Stomach smooth muscle (tissue), 2 donors: ENCODE results near the gene TMEM62.
"Not testable (repeated sequence)": the region's sequence is repeated elsewhere in the genome, so short reads cannot be mapped to it uniquely, and the experiment has no call there.

ENCODE experiments used
- H3K27ac ChIP-seq: one replicate; pipeline ENCODE4 v1.7.0; 2013; ENCODE audit warnings: mild to moderate bottlenecking, low read length, inconsistent platforms
- H3K27me3 ChIP-seq, 2 donors: one replicate each; pipeline ENCODE4 v1.7.0; 2013; ENCODE audit warnings: low read length in 2 of 2; ENCODE audit not compliant: insufficient read depth in 2 of 2, control insufficient read depth in 1 of 2
- H3K36me3 ChIP-seq, 2 donors: one replicate each; pipeline ENCODE4 v1.7.0; 2013; ENCODE audit warnings: low read length in 2 of 2; ENCODE audit not compliant: control insufficient read depth in 2 of 2, insufficient read depth in 2 of 2
- H3K4me1 ChIP-seq: one replicate; pipeline ENCODE4 v1.7.0; 2013; ENCODE audit warnings: low read length; ENCODE audit not compliant: control insufficient read depth, insufficient read depth
- H3K4me3 ChIP-seq, 2 donors: one replicate each; pipeline ENCODE4 v1.7.0; 2013; ENCODE audit warnings: low read length in 2 of 2
- H3K9ac ChIP-seq, 2 donors: one replicate each; pipeline ENCODE4 v1.7.0; 2013; ENCODE audit warnings: low read length in 2 of 2, mild to moderate bottlenecking in 1 of 2
- H3K9me3 ChIP-seq, 2 donors: one replicate each; pipeline ENCODE4 v1.7.0; 2013; ENCODE audit warnings: low read length in 2 of 2; ENCODE audit not compliant: control insufficient read depth in 2 of 2
- donor health status: healthy.
- donor health status: Pancreatic carcinoma.

The TMEM62 gene

GRCh38 chr15:43144512-43144911, 11.1 kb downstream of the TMEM62 start:
- Histone ChIP-seq H3K9me3 (peaks cover 0 to 5% of the 10 kb centered on the region in 2 donors), H3K36me3 (peaks cover 16 to 25% of the 10 kb centered on the region in 2 donors), H3K27me3 (no peaks in the 10 kb centered on the region), H3K27ac (no peak overlapping the region), H3K4me1 (no peaks in the 10 kb centered on the region), H3K4me3 (no peak overlapping the region), H3K9ac (no peak overlapping the region)

GRCh38 chr15:43146184-43146583, 12.8 kb downstream of the TMEM62 start:
- H3K36me3 ChIP-seq, result peaks cover 11 to 16% of the 10 kb centered on the region in 2 donors

DNA sequence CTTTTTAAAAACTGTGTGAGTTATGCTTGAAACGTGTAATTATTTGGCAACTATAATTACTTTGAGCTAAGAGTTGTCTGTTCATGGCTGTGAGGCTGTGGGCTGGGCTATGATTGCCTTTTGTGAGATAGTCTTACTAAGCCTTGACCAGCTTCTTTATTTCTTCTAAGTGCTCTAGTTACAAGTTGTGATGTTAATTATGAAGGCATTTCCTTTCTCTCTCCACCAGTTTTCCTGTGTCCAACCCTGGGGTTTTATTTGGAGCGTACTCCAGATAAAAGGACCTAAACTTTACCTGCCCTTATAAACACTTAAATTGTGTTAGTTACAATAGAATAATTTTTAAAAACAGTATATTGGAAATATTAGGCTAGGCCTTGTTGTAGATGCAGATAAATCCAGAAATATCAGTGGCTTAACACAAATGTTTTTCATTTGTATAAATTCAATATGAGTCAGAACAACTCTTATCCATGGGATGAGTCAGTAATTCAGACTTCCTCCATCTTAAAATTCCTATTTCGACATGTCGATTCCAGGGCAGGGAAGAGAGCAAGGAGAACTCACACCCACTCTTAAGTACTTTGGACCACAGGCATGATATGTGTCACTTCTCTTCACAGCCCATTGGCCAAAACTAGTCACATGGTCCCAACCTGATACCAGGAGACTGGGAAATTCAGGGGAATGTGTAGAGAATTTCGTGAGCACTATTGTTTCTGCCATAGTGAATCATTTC, 17.0 kb downstream of the TMEM62 start:
- Histone ChIP-seq H3K4me3 (no peak overlapping the region), H3K27ac (no peak overlapping the region), H3K36me3 (peaks cover 27 to 34% of the 10 kb centered on the region in 2 donors), H3K9me3 (no peaks in the 10 kb centered on the region), H3K9ac (no peak overlapping the region), H3K4me1 (no peaks in the 10 kb centered on the region), H3K27me3 (no peaks in the 10 kb centered on the region)

More at GRCh38 chr15:43146184-43146583, 12.8 kb downstream of the TMEM62 start:
- Histone ChIP-seq H3K9me3 (peaks cover 0 to 1% of the 10 kb centered on the region in 2 donors), H3K27me3 (no peaks in the 10 kb centered on the region), H3K27ac (no peak overlapping the region), H3K4me1 (no peaks in the 10 kb centered on the region), H3K4me3 (no peak overlapping the region), H3K9ac (no peak overlapping the region)

DNA sequence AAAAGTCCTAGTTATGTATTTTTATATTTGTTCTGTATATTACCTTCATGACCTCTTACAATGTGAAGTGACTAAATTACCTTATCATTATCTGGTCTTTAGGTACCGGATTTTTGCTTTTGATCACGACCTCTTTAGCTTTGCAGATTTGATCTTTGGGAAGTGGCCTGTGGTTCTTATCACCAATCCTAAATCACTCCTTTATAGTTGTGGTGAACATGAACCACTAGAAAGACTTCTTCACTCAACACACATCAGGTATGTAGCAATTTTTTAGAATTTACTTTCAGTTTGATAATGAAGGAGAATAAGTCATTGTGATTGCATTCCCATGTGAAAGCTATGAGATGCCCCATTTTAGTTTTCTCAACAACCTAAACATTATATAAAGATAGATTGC, 18.3 kb downstream of the TMEM62 start:
- Histone ChIP-seq H3K9ac (no peak overlapping the region), H3K4me3 (no peak overlapping the region), H3K27ac (no peak overlapping the region), H3K36me3 (peaks cover 26 to 29% of the 10 kb centered on the region in 2 donors), H3K4me1 (no peaks in the 10 kb centered on the region), H3K9me3 (no peaks in the 10 kb centered on the region), H3K27me3 (no peaks in the 10 kb centered on the region)

DNA sequence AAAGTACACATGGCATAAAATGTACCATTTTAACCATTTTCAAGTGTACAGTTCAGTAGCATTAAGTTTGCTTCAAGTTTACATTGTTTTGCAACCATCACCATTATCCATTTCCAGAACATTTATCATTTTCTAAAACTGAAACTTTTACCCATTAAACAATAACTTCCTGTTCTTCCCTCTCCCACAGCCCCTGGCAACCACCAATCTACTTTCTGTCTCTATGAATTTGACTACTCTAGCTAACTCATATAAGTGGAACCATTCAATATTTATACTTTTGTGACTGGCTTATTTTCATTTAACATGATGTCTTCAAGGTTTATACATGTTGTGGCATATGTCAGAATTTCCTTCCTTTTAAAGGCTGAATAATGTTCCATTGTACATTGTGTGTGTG, 19.9 kb downstream of the TMEM62 start:
- no peak overlapping the region for H3K27ac ChIP-seq
- H3K9me3 ChIP-seq, result no peaks in the 10 kb centered on the region
- H3K9ac ChIP-seq, result no peak overlapping the region
- no peaks in the 10 kb centered on the region for H3K4me1 ChIP-seq
- peaks cover 29 to 33% of the 10 kb centered on the region in 2 donors for H3K36me3 ChIP-seq
- no peaks in the 10 kb centered on the region for H3K27me3 ChIP-seq
- H3K4me3 ChIP-seq, result no peak overlapping the region

GRCh38 chr15:43165801-43166325, 32.5 kb downstream of the TMEM62 start:
- Histone ChIP-seq H3K27ac (no peak overlapping the region), H3K9me3 (no peaks in the 10 kb centered on the region), H3K27me3 (no peaks in the 10 kb centered on the region), H3K9ac (no peak overlapping the region), H3K4me1 (peaks cover 15% of the 10 kb centered on the region), H3K36me3 (peaks cover 6 to 9% of the 10 kb centered on the region in 2 donors), H3K4me3 (no peak overlapping the region)

- not testable (repeated sequence) for H3K4me3 ChIP-seq, H3K9me3 ChIP-seq, H3K27me3 ChIP-seq, H3K27ac ChIP-seq, H3K9ac ChIP-seq
- peaks cover 15% of the 10 kb centered on the region for H3K4me1 ChIP-seq
- peaks cover 3 to 10% of the 10 kb centered on the region in 2 donors for H3K36me3 ChIP-seq
These were observed 33.9 kb downstream of the TMEM62 start for GRCh38 chr15:43167261-43167660.

GRCh38 chr15:43168192-43169107, 35.1 kb downstream of the TMEM62 start:
- Histone ChIP-seq H3K9ac (peak overlapping the region in 1 of 2 donors; percentile 55), H3K27ac (peak overlapping the region; percentile 76), H3K36me3 (peaks cover 9 to 10% of the 10 kb centered on the region in 2 donors)

DNA sequence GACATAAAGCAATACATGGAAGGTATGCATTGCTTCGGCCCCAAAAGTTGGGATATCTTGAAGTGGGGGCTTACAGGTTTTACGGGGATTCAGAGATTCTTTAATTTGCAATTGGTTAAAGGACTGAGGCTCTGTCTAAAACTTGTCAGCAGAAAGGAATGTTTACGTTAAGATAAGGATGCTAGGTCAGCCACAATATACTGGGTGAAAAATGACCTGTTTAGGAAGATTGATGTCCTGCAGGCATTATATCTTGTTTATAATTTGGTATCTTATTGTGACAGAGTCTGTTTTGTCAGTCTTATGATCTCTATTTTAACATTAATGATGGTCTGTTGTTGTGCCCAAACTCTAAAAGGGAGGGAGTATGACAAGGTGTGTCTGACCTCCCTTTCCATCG, 36.5 kb downstream of the TMEM62 start:
- no peaks in the 10 kb centered on the region for H3K9me3 ChIP-seq
- peaks cover 10 to 13% of the 10 kb centered on the region in 2 donors for H3K36me3 ChIP-seq
- H3K27ac ChIP-seq, result no peak overlapping the region
- H3K4me3 ChIP-seq, result no peak overlapping the region
- peaks cover 15% of the 10 kb centered on the region for H3K4me1 ChIP-seq
- H3K9ac ChIP-seq, result no peak overlapping the region
- no peaks in the 10 kb centered on the region for H3K27me3 ChIP-seq

More at GRCh38 chr15:43168192-43169107, 35.1 kb downstream of the TMEM62 start:
- Histone ChIP-seq H3K4me1 (peaks cover 15% of the 10 kb centered on the region), H3K4me3 (no peak overlapping the region), H3K9me3 (no peaks in the 10 kb centered on the region), H3K27me3 (no peaks in the 10 kb centered on the region)

DNA sequence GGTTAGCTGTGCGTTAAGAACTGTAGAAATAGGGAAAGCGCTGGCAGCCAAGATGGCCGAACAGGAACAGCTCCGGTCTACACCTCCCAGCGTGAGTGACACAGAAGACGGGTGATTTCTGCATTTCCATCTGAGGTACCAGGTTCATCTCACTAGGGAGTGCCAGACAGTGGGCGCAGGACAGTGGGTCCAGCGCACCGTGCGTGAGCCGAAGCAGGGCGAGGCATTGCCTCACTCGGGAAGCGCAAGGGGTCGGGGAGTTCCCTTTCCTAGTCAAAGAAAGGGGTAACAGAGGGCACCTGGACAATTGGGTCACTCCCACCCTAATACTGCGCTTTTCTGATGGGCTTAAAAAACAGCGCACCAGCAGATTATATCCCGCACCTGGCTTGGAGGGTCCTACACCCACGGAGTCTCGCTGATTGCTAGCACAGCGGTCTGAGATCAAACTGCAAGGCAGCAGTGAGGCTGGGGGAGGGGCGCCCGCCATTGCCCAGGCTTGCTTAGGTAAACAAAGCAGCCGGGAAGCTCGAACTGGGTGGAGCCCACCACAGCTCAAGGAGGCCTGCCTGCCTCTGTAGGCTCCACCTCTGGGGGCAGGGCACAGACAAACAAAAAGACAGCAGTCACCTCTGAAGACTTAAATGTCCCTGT, 42.4 kb downstream of the TMEM62 start:
- not testable (repeated sequence) for H3K27ac ChIP-seq, H3K9me3 ChIP-seq, H3K4me3 ChIP-seq, H3K9ac ChIP-seq, H3K27me3 ChIP-seq, H3K4me1 ChIP-seq
- H3K36me3 ChIP-seq, result peaks cover 2 to 14% of the 10 kb centered on the region in 2 donors
